Amniotic stem cell (primary cell): ENCODE measurements around the gene SETD3.

Source experiments
- DNase-seq: peaks from one replicate; lab custom pipeline; 2025; lab: John Stamatoyannopoulos, UW

SETD3 gene

GRCh38 chr14:99459481-99460100 lies 21.1 kb downstream of the SETD3 start:
- DNase-seq: no peak

- no peak for DNase-seq
Measured at GRCh38 chr14:99454246-99454645, 26.4 kb downstream of the SETD3 start.

GRCh38 chr14:99452968-99453367 lies 27.7 kb downstream of the SETD3 start:
- DNase-seq: no peak

- no peak for DNase-seq
Measured at GRCh38 chr14:99451234-99451633, 29.4 kb downstream of the SETD3 start.

- no peak for DNase-seq
Measured at GRCh38 chr14:99450266-99450665, 30.4 kb downstream of the SETD3 start.

GRCh38 chr14:99447739-99448138 lies 32.9 kb downstream of the SETD3 start:
- DNase-seq: no peak

- DNase-seq: no peak
Measured at GRCh38 chr14:99445931-99446330, 34.7 kb downstream of the SETD3 start.

GRCh38 chr14:99441918-99442317 lies 38.7 kb downstream of the SETD3 start:
- DNase-seq: no peak

- DNase-seq: no peak
Measured at GRCh38 chr14:99441157-99441870, 39.3 kb downstream of the SETD3 start.

- no peak for DNase-seq
Measured at GRCh38 chr14:99440278-99440677, 40.4 kb downstream of the SETD3 start.

- DNase-seq: no peak
Measured at GRCh38 chr14:99437706-99438105, 43.0 kb downstream of the SETD3 start.

GRCh38 chr14:99436247-99437180 lies 44.1 kb downstream of the SETD3 start:
- DNase-seq: no peak

- DNase-seq: no peak
Measured at GRCh38 chr14:99435327-99435726, 45.3 kb downstream of the SETD3 start.

GRCh38 chr14:99432485-99432884 lies 48.2 kb downstream of the SETD3 start:
- DNase-seq: no peak

GRCh38 chr14:99431986-99432385 lies 48.7 kb downstream of the SETD3 start:
- DNase-seq: no peak

- no peak for DNase-seq
Measured at GRCh38 chr14:99430491-99430890, 50.2 kb downstream of the SETD3 start.

- DNase-seq: no peak
Measured at GRCh38 chr14:99427632-99428300, 52.9 kb downstream of the SETD3 start.

GRCh38 chr14:99426813-99427346 lies 53.8 kb downstream of the SETD3 start:
- no peak for DNase-seq

- no peak for DNase-seq
Measured at GRCh38 chr14:99426265-99426664, 54.4 kb downstream of the SETD3 start.

- DNase-seq: no peak
Measured at GRCh38 chr14:99425272-99425681, 55.4 kb downstream of the SETD3 start.

GRCh38 chr14:99424306-99424877 lies 56.3 kb downstream of the SETD3 start:
- DNase-seq: no peak

- no peak for DNase-seq
Measured at GRCh38 chr14:99423434-99423833, 57.2 kb downstream of the SETD3 start.
